NCI-H1694 (cell line): ENCODE data around the gene PAPOLB.

Experiments used
- DNase-seq: peaks from one replicate; lab custom pipeline; 2025; lab: John Stamatoyannopoulos, UW

Gene PAPOLB

GRCh38 chr7:4878336-4879335 is 16.8 kb upstream of the PAPOLB start:
- DNase-seq, result no peak

- no peak for DNase-seq
Observed at GRCh38 chr7:4876586-4876985, 14.8 kb upstream of the PAPOLB start.

- no peak for DNase-seq
Observed at GRCh38 chr7:4875391-4875790, 13.6 kb upstream of the PAPOLB start.

GRCh38 chr7:4873071-4873944 is 11.5 kb upstream of the PAPOLB start:
- no peak for DNase-seq

GRCh38 chr7:4871930-4872675 is 10.3 kb upstream of the PAPOLB start:
- DNase-seq, result no peak

- no peak for DNase-seq
Observed at GRCh38 chr7:4871056-4871680, 9.3 kb upstream of the PAPOLB start.

GRCh38 chr7:4868493-4868892 is 6.7 kb upstream of the PAPOLB start:
- no peak for DNase-seq

- DNase-seq, result no peak
Observed at GRCh38 chr7:4866528-4867496, 5.0 kb upstream of the PAPOLB start.

GRCh38 chr7:4862156-4862555 is 326 bp upstream of the PAPOLB start:
- DNase-seq, result no peak

GRCh38 chr7:4861227-4861626 is 603 bp downstream of the PAPOLB start:
- no peak for DNase-seq

- no peak for DNase-seq
Observed at GRCh38 chr7:4857189-4857588, 4.6 kb downstream of the PAPOLB start.

GRCh38 chr7:4856336-4857057 is 5.3 kb downstream of the PAPOLB start:
- DNase-seq, result no peak

- no peak for DNase-seq
Observed at GRCh38 chr7:4854916-4855315, 6.9 kb downstream of the PAPOLB start.

GRCh38 chr7:4851459-4852422 is 10.1 kb downstream of the PAPOLB start:
- DNase-seq, result no peak

GRCh38 chr7:4850262-4850795 is 11.5 kb downstream of the PAPOLB start:
- no peak for DNase-seq

GRCh38 chr7:4849390-4849789 is 12.4 kb downstream of the PAPOLB start:
- DNase-seq, result no peak

- no peak for DNase-seq
Observed at GRCh38 chr7:4845740-4846142, 16.1 kb downstream of the PAPOLB start.
